HEK293 (cell line): Measurements from ENCODE around the gene BTBD16.

ENCODE experiments used
- CTCF ChIA-PET: fragments of 350-600 bp; formaldehyde crosslinking; extraction: SDS; loops from one replicate; lab custom pipeline; 2021; ENCODE audit warnings: antibody characterized with exemption; lab: Yijun Ruan, JAX
- POLR2A ChIA-PET: fragments of 300-600 bp; formaldehyde crosslinking; extraction: SDS; loops from one replicate; lab custom pipeline; 2020; ENCODE audit warnings: antibody characterized with exemption, inconsistent platforms; lab: Yijun Ruan, JAX
- H3K27ac ChIP-seq: fragments of 200-500 bp; sonication (Bioruptor generic); 2 replicates; pipeline ENCODE4 v1.5.1; 2014; ENCODE audit warnings: low read depth, low read length, control low read depth, inconsistent platforms; ENCODE audit errors: extremely low read depth
- H3K36me3 ChIP-seq, 2 experiments: fragments of 200-500 bp in 1 of 2; sonication (Bioruptor generic) in 1 of 2; 1 replicate in 1 of 2; 2 replicates in 1 of 2; pipeline ENCODE4 v1.5.1; 2014 to 2017; ENCODE audit warnings: inconsistent platforms in 2 of 2, low read length in 2 of 2; ENCODE audit not compliant: control insufficient read depth in 2 of 2, insufficient read depth in 1 of 2
- H3K4me1 ChIP-seq: fragments of 200-500 bp; sonication (Bioruptor generic); 2 replicates; pipeline ENCODE4 v1.5.1; 2014; ENCODE audit warnings: mild to moderate bottlenecking, low read length, inconsistent platforms; ENCODE audit not compliant: control insufficient read depth, insufficient read depth
- H3K4me3 ChIP-seq: 2 replicates; pipeline ENCODE4 v1.5.1; 2011; ENCODE audit warnings: low read depth, mild to moderate bottlenecking, control low read depth, low read length, moderate library complexity
- H3K9me3 ChIP-seq: fragments of 200-500 bp; sonication (Bioruptor generic); 2 replicates; pipeline ENCODE4 v1.5.1; 2014; ENCODE audit warnings: low read depth, low read length, inconsistent platforms; ENCODE audit not compliant: control insufficient read depth, insufficient read depth
- EGR2 ChIP-seq: fragments of 450-650 bp; formaldehyde crosslinking; IDR thresholded peaks from 2 replicates; pipeline ENCODE4 v1.5.1; 2016; ENCODE audit warnings: low read depth, missing biosample characterization, missing genetic modification characterization
- GLIS1 ChIP-seq: fragments of 450-650 bp; formaldehyde crosslinking; IDR thresholded peaks from 2 replicates; pipeline ENCODE4 v1.5.1; 2016; ENCODE audit warnings: missing biosample characterization, missing genetic modification characterization
- GLIS2 ChIP-seq: fragments of 450-650 bp; formaldehyde crosslinking; IDR thresholded peaks from 2 replicates; pipeline ENCODE4 v1.5.1; 2016; ENCODE audit warnings: missing biosample characterization, missing genetic modification characterization
- REST ChIP-seq: fragments of 450-650 bp; formaldehyde crosslinking; IDR thresholded peaks from 2 replicates; pipeline ENCODE4 v1.5.1; 2016; ENCODE audit warnings: missing biosample characterization, missing genetic modification characterization
- TCF7L2 ChIP-seq: IDR thresholded peaks from 2 replicates; pipeline ENCODE4 v1.6.1; 2011; ENCODE audit warnings: low read depth, mild to moderate bottlenecking, inconsistent platforms, low read length, moderate library complexity, borderline replicate concordance
- WT1 ChIP-seq: fragments of 450-650 bp; formaldehyde crosslinking; IDR thresholded peaks from 2 replicates; pipeline ENCODE4 v1.5.1; 2016; ENCODE audit warnings: missing biosample characterization, missing genetic modification characterization
- ZBTB21 ChIP-seq: fragments of 450-650 bp; formaldehyde crosslinking; IDR thresholded peaks from 2 replicates; pipeline ENCODE4 v1.5.1; 2017; ENCODE audit warnings: missing biosample characterization, missing genetic modification characterization
- ZNF121 ChIP-seq: fragments of 450-650 bp; formaldehyde crosslinking; IDR thresholded peaks from 2 replicates; pipeline ENCODE4 v1.5.1; 2016; ENCODE audit warnings: missing biosample characterization, missing genetic modification characterization
- ZNF140 ChIP-seq: fragments of 450-650 bp; formaldehyde crosslinking; IDR thresholded peaks from 2 replicates; pipeline ENCODE4 v1.5.1; 2016; ENCODE audit warnings: missing biosample characterization, missing genetic modification characterization
- ZNF214 ChIP-seq: fragments of 450-650 bp; formaldehyde crosslinking; IDR thresholded peaks from 2 replicates; pipeline ENCODE4 v1.5.1; 2017; ENCODE audit warnings: missing biosample characterization, mild to moderate bottlenecking, missing genetic modification characterization, borderline replicate concordance
- ZNF501 ChIP-seq: fragments of 450-650 bp; formaldehyde crosslinking; IDR thresholded peaks from 2 replicates; pipeline ENCODE4 v1.5.1; 2016; ENCODE audit warnings: missing biosample characterization, missing genetic modification characterization
- ZNF670 ChIP-seq: fragments of 450-650 bp; formaldehyde crosslinking; IDR thresholded peaks from 2 replicates; pipeline ENCODE4 v1.5.1; 2016; ENCODE audit warnings: missing biosample characterization, missing genetic modification characterization, low read depth
- ZNF692 ChIP-seq: fragments of 450-650 bp; formaldehyde crosslinking; IDR thresholded peaks from 2 replicates; pipeline ENCODE4 v1.5.1; 2016; ENCODE audit warnings: missing biosample characterization, missing genetic modification characterization
- ZNF768 ChIP-seq: fragments of 450-650 bp; formaldehyde crosslinking; IDR thresholded peaks from 2 replicates; pipeline ENCODE4 v1.5.1; 2018; ENCODE audit warnings: missing biosample characterization, mild to moderate bottlenecking, missing genetic modification characterization
- ZNF843 ChIP-seq: fragments of 450-650 bp; formaldehyde crosslinking; IDR thresholded peaks from 2 replicates; pipeline ENCODE4 v1.5.1; 2016; ENCODE audit warnings: missing biosample characterization, missing genetic modification characterization
- ZSCAN30 ChIP-seq: fragments of 450-650 bp; IDR thresholded peaks from 2 replicates; pipeline ENCODE4 v1.5.1; 2018; ENCODE audit warnings: missing biosample characterization, mild to moderate bottlenecking, missing genetic modification characterization, moderate library complexity

BTBD16 gene

GRCh38 chr10:122257041-122257440, 14.1 kb upstream of the BTBD16 start:
- Histone ChIP-seq H3K27ac (no peak overlapping the region), H3K9me3 (no peaks in the 10 kb centered on the region), H3K36me3 (no peaks in the 10 kb centered on the region), H3K4me1 (no peaks in the 10 kb centered on the region), H3K4me3 (no peak overlapping the region)
- POLR2A ChIA-PET = no interaction called here
- no peak for TF ChIP-seq ZNF121 (tag by site-specific recombination)
- TF ChIP-seq TCF7L2 = no peak
- no peak for TF ChIP-seq ZNF670
- no peak for TF ChIP-seq ZNF843 (tag by site-specific recombination)
- no peak for TF ChIP-seq ZBTB21 (tag by site-specific recombination)
- TF ChIP-seq REST (tag by site-specific recombination) = no peak
- no peak for TF ChIP-seq ZNF140 (tag by site-specific recombination)
- no peak for TF ChIP-seq ZNF768 (tag by site-specific recombination)
- no peak for TF ChIP-seq ZNF214 (tag by site-specific recombination)
- no peak for TF ChIP-seq ZSCAN30 (tag by site-specific recombination)
- CTCF ChIA-PET = interaction anchor here (1.5 to 5.6 kb wide), 2 partner anchors 9 to 11 kb away, joined by 3 to 36 read pairs; no protein-coding TSS in a partner anchor

GRCh38 chr10:122258136-122259074, 12.7 kb upstream of the BTBD16 start:
- Histone ChIP-seq H3K27ac (no peak overlapping the region), H3K36me3 (no peaks in the 10 kb centered on the region), H3K4me3 (no peak overlapping the region), H3K9me3 (no peaks in the 10 kb centered on the region), H3K4me1 (no peaks in the 10 kb centered on the region)
- ChIA-PET POLR2A (no interaction called here), CTCF (interaction anchor here (0.5 to 5.6 kb wide), 8 partner anchors 9 to 595 kb away, joined by 3 to 36 read pairs (median 3); no protein-coding TSS in a partner anchor)
- TF ChIP-seq GLIS2 (tag by site-specific recombination) = 0 out of 2 replicates have a peak, but pooled peaks have one; percentile 15
- TF ChIP-seq WT1 = no peak
- no peak for TF ChIP-seq EGR2
- TF ChIP-seq ZNF692 (tag by site-specific recombination) = no peak
- TF ChIP-seq GLIS1 = peak; percentile 58

- Histone ChIP-seq H3K4me3 (no peak overlapping the region), H3K4me1 (no peaks in the 10 kb centered on the region), H3K9me3 (no peaks in the 10 kb centered on the region), H3K36me3 (no peaks in the 10 kb centered on the region), H3K27ac (no peak overlapping the region)
- CTCF ChIA-PET = interaction anchor here (0.6 to 5.6 kb wide), 5 partner anchors 9 to 595 kb away, joined by 3 to 36 read pairs (median 4); no protein-coding TSS in a partner anchor
- POLR2A ChIA-PET = no interaction called here
- no peak for TF ChIP-seq ZNF501 (tag by site-specific recombination)
Observed at GRCh38 chr10:122259075-122259466, 12.0 kb upstream of the BTBD16 start.
